K562 (cell line): Measurements from ENCODE around the gene RUFY2. TPM values are rescaled to one million over a fixed set of nuclear protein-coding genes. Genes with fewer than 3 reads are reported as not detected.

ENCODE experiments used
- AFF4 ChIP-seq: sonication (generic); formaldehyde crosslinking; IDR thresholded peaks from 2 replicates; pipeline ENCODE4 v1.8.0; 2023; ENCODE audit warnings: mild to moderate bottlenecking, missing genetic modification reagents
- CBFA2T3 ChIP-seq: fragments of 450-650 bp; IDR thresholded peaks from 2 replicates; pipeline ENCODE4 v1.6.1; 2017
- CTCFL ChIP-seq: IDR thresholded peaks from 2 replicates; pipeline ENCODE4 v1.6.1; 2011; ENCODE audit warnings: borderline replicate concordance, low read depth, mild to moderate bottlenecking, moderate library complexity, low read length; ENCODE audit not compliant: insufficient read depth, poor library complexity, severe bottlenecking
- ELK1 ChIP-seq: sonication (generic); formaldehyde crosslinking; IDR thresholded peaks from 2 replicates; pipeline ENCODE4 v1.8.1; 2022; ENCODE audit warnings: missing genetic modification reagents
- NFE2 ChIP-seq: IDR thresholded peaks from 2 replicates; pipeline ENCODE4 v1.6.1; 2014; ENCODE audit warnings: antibody characterized with exemption, low read depth
- PRMT5 ChIP-seq: sonication (generic); formaldehyde crosslinking; IDR thresholded peaks from 2 replicates; pipeline ENCODE4 v1.5.0; 2020; ENCODE audit warnings: missing genetic modification reagents
- TCF3 ChIP-seq: sonication (generic); formaldehyde crosslinking; IDR thresholded peaks from 2 replicates; pipeline ENCODE4 v1.4.0; 2020; ENCODE audit warnings: mild to moderate bottlenecking, missing genetic modification reagents
- TGIF2 ChIP-seq: sonication (generic); formaldehyde crosslinking; IDR thresholded peaks from 2 replicates; pipeline ENCODE4 v1.8.1; 2022; ENCODE audit warnings: mild to moderate bottlenecking, missing genetic modification reagents, moderate library complexity
- YBX1 ChIP-seq: fragments of 450-650 bp; IDR thresholded peaks from 2 replicates; pipeline ENCODE4 v1.7.1; 2016; ENCODE audit warnings: mild to moderate bottlenecking
- ZNF134 ChIP-seq: fragments of 250-450 bp; sonication (Bioruptor Pico); conservative IDR thresholded peaks from 2 replicates; pipeline ENCODE4 v1.4.0; 2020
- ZNF384 ChIP-seq: IDR thresholded peaks from 2 replicates; pipeline ENCODE4 v1.6.1; 2012; ENCODE audit warnings: low read depth, low read length, improper control_type of control experiment
- ZNF561 ChIP-seq: fragments of 450-650 bp; formaldehyde crosslinking; conservative IDR thresholded peaks from 2 replicates; pipeline ENCODE4 v1.4.0; 2020; ENCODE audit warnings: mild to moderate bottlenecking, moderate library complexity
- ZNF830 ChIP-seq: fragments of 250-450 bp; sonication (Bioruptor Pico); IDR thresholded peaks from 2 replicates; pipeline ENCODE4 v1.5.0; 2021; ENCODE audit warnings: mild to moderate bottlenecking
- polyA plus RNA-seq, 8 experiments: library from polyadenylated mRNA; depleted of rRNA in 4 of 8; stranded (reverse) in 5 of 8; unstranded in 3 of 8; fragments of >200 nt; fragmentation: Nextera tagmentation in 2 of 8; fragmentation: Illumina TruSeq in 1 of 8; extraction: Ambion mirVana in 2 of 8; extraction: Trizol in 1 of 8; gene quantifications; 2 replicates each; pipeline versions ENCODE4 v1.2.1 to v1.2.3, GENCODE V29; 2011 to 2014; ENCODE audit warnings: inconsistent platforms in 1 of 8, missing spikeins in 1 of 8
- total RNA-seq, 7 experiments: library from RNA; depleted of rRNA in 6 of 7; stranded (reverse); fragments of >200 nt in 6 of 7; fragmentation: Illumina TruSeq in 2 of 7; extraction: Trizol in 2 of 7; gene quantifications; 2 replicates each; pipeline versions ENCODE4 v1.2.1 to v1.2.3, GENCODE V29; 2011 to 2021; ENCODE audit warnings: low replicate concordance in 1 of 7
- TF ChIP-seq, protein P1 (sequence below), 2 experiments: fragments of 450-650 bp in 1 of 2; sonication (generic) in 1 of 2; formaldehyde crosslinking; conservative IDR thresholded peaks; 2 replicates each; pipeline versions ENCODE4 v1.4.0 to v1.8.1; 2020 to 2022; ENCODE audit warnings: mild to moderate bottlenecking in 1 of 2, missing genetic modification reagents in 1 of 2
- TF ChIP-seq, protein P2 (sequence below): fragments of 450-650 bp; formaldehyde crosslinking; IDR thresholded peaks from 2 replicates; pipeline ENCODE4 v1.4.0; 2020; ENCODE audit warnings: mild to moderate bottlenecking, mixed read lengths

RUFY2 gene
- total and polyA plus RNA-seq, 9 of the 15 experiments (the other 6 are each of a cell fraction or from before 2014, with no cell fraction given), result 3.7 to 20.1 (median 12.6) TPM

DNA sequence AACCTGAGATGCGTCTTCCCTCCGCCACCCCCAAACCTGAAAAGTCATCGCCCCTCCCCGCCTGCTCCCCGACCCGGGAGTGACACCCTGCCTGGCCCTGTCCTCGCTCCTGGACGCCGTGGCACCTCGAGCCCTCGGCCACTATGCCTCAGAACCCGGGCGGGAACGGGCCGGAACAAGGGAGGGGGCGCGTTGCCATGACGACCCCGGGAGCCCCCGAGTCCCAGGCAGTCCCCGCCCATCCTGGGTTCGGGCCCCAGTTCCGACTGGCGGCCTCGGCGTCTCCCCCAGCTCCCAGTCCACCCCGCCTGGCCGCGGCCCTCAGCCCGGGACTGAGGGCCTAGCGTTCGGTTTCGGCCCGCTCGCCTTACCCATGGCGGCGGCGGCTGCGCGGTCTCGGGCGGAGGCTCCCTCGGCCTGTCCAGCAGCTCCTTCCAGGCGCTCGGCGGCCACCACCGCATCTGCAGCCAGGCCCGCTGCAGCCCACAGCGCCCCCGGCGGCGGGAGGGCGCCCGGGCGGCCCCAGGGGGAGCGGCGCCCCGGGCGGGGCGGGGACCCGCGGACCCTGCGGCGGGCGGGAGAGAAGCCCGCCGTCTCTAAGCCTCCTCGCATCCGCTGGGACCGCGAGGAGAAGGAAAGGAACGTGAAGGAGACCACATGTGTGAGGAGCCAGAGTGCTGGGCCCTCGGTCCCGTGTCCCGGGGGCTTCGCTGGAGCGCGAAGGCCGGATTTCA, at the start of gene RUFY2 (continued):
- peak; percentile 94 for TF ChIP-seq CTCFL
- TF ChIP-seq ZNF830 (CRISPR knock-in tag), result no peak
- TF ChIP-seq ZNF134 (CRISPR knock-in tag), result no peak
- TF ChIP-seq TGIF2 (CRISPR knock-in tag), result no peak
- no peak for TF ChIP-seq TCF3
- no peak; the same call in 1 of the 2 replicates for TF ChIP-seq PRMT5 (CRISPR knock-in tag)
- no peak for TF ChIP-seq YBX1
- no peak for TF ChIP-seq ZNF561 (CRISPR knock-in tag)
- TF ChIP-seq, protein P1, sequence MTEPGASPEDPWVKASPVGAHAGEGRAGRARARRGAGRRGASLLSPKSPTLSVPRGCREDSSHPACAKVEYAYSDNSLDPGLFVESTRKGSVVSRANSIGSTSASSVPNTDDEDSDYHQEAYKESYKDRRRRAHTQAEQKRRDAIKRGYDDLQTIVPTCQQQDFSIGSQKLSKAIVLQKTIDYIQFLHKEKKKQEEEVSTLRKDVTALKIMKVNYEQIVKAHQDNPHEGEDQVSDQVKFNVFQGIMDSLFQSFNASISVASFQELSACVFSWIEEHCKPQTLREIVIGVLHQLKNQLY (CRISPR knock-in tag; conservative IDR thresholded peaks at IDR 0.05), result 0 out of 4 replicates have a peak, but pooled peaks of 1 of the 2 experiments have one; percentile 35
- TF ChIP-seq, protein P2, sequence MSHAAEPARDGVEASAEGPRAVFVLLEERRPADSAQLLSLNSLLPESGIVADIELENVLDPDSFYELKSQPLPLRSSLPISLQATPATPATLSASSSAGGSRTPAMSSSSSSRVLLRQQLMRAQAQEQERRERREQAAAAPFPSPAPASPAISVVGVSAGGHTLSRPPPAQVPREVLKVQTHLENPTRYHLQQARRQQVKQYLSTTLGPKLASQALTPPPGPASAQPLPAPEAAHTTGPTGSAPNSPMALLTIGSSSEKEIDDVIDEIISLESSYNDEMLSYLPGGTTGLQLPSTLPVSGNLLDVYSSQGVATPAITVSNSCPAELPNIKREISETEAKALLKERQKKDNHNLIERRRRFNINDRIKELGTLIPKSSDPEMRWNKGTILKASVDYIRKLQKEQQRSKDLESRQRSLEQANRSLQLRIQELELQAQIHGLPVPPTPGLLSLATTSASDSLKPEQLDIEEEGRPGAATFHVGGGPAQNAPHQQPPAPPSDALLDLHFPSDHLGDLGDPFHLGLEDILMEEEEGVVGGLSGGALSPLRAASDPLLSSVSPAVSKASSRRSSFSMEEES (CRISPR knock-in tag), result no peak
- TF ChIP-seq AFF4 (CRISPR knock-in tag), result peak; percentile 78
- peak; percentile 33; the same call in 1 of the 2 replicates for TF ChIP-seq NFE2
- no peak for TF ChIP-seq CBFA2T3
- peak; percentile 2; the same call in 1 of the 2 replicates for TF ChIP-seq ZNF384
- no peak for TF ChIP-seq ELK1 (CRISPR knock-in tag)
